PC-9 (cell line): ENCODE measurements around the gene LYZL6.

Experiments used
- EZH2 ChIP-seq: fragments of 200-600 bp; sonication (generic); IDR thresholded peaks from 2 replicates; pipeline ENCODE4 v1.8.0; 2017; ENCODE audit warnings: antibody characterized with exemption, low read depth
- TF ChIP-seq, protein P1 (sequence below): fragments of 200-600 bp; sonication (generic); conservative IDR thresholded peaks from 2 replicates; pipeline ENCODE4 v1.6.1; 2017; ENCODE audit warnings: mixed run types, antibody characterized with exemption, mild to moderate bottlenecking, moderate library complexity

DNA sequence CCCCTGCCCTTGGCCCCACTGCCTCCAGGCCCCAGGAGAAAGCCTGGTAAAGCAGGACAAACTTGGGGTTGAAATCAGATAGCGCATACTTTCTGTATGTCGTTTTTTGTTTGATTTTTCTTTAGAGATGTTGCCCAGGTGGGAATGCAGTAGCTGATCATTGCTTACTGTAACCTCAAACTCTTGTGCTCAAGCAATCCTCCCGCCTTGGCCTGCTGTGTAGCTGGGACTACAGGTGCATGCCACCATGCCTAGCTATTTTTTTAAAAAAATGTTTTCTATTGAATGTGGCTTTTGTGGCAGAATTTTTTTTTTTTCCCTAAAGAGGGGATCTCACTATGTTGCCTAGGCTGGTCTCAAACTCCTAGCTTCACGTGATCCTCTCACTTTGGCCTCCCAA is 52.2 kb downstream of the LYZL6 start:
- TF ChIP-seq, protein P1, sequence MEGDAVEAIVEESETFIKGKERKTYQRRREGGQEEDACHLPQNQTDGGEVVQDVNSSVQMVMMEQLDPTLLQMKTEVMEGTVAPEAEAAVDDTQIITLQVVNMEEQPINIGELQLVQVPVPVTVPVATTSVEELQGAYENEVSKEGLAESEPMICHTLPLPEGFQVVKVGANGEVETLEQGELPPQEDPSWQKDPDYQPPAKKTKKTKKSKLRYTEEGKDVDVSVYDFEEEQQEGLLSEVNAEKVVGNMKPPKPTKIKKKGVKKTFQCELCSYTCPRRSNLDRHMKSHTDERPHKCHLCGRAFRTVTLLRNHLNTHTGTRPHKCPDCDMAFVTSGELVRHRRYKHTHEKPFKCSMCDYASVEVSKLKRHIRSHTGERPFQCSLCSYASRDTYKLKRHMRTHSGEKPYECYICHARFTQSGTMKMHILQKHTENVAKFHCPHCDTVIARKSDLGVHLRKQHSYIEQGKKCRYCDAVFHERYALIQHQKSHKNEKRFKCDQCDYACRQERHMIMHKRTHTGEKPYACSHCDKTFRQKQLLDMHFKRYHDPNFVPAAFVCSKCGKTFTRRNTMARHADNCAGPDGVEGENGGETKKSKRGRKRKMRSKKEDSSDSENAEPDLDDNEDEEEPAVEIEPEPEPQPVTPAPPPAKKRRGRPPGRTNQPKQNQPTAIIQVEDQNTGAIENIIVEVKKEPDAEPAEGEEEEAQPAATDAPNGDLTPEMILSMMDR, result no peak
- TF ChIP-seq EZH2, result no peak
